A549 (cell line): Measurements from ENCODE around the gene VARS2. TPM values are rescaled to one million over a fixed set of nuclear protein-coding genes. Genes with fewer than 3 reads are reported as not detected.
"Not testable (repeated sequence)": the region's sequence is repeated elsewhere in the genome, so short reads cannot be mapped to it uniquely, and the experiment has no call there.

Experiments
- ATAC-seq, 2 experiments: fragments of 200-7000 bp in 1 of 2; fragments of >200 bp in 1 of 2; cut with Nextera tagmentation in 1 of 2; cut with Tn5 transposase in 1 of 2; 3 replicates each; pipeline versions ENCODE4 v1.8.0 to v1.9.1; 2018 to 2020; ENCODE audit warnings: mild to moderate bottlenecking in 1 of 2, moderate library complexity in 1 of 2
- CTCF ChIA-PET: fragments of 300-600 bp; sonication (Branson Sonifier 250); formaldehyde crosslinking; extraction: SDS; loops from one replicate; lab custom pipeline; 2021; ENCODE audit warnings: antibody characterized with exemption, inconsistent platforms; lab: Yijun Ruan, JAX
- POLR2A ChIA-PET: fragments of 350-600 bp; formaldehyde crosslinking; extraction: SDS; loops from one replicate; lab custom pipeline; 2021; ENCODE audit warnings: antibody characterized with exemption, inconsistent platforms; lab: Yijun Ruan, JAX
- DNase-seq, 2 experiments: peaks; one replicate each; pipeline versions ENCODE4 v3.0.0 to v3.0.0-alpha.2; 2011 to 2016; ENCODE audit warnings: low read depth in 1 of 2, low spot score in 1 of 2
- FAIRE-seq: peaks from 2 replicates; lab custom pipeline; 2011; peaks lifted over from hg19 to GRCh38; lab: Jason Lieb, UNC
- H3K27ac ChIP-seq, 2 experiments: fragments of >200 bp; sonication (Bioruptor Twin); formaldehyde crosslinking; 3 replicates each; pipeline ENCODE4 v1.5.1; 2016 to 2017
- H3K4me1 ChIP-seq: fragments of >200 bp; sonication (Bioruptor Twin); formaldehyde crosslinking; 3 replicates; pipeline ENCODE4 v1.6.1; 2016
- H3K4me2 ChIP-seq: fragments of >200 bp; sonication (Bioruptor Twin); formaldehyde crosslinking; 3 replicates; pipeline ENCODE4 v1.6.1; 2016
- H3K4me3 ChIP-seq: fragments of >200 bp; sonication (Bioruptor Twin); formaldehyde crosslinking; 3 replicates; pipeline ENCODE4 v1.5.1; 2016
- H3K9me3 ChIP-seq: fragments of >200 bp; sonication (Bioruptor Twin); formaldehyde crosslinking; 3 replicates; pipeline ENCODE4 v1.6.1; 2016
- EHMT2 ChIP-seq: fragments of 200-600 bp; sonication (generic); IDR thresholded peaks from 2 replicates; pipeline ENCODE4 v1.6.1; 2016; ENCODE audit warnings: antibody characterized with exemption, low read depth, mild to moderate bottlenecking, moderate library complexity
- FOXS1 ChIP-seq: fragments of 250-450 bp; sonication (Bioruptor Pico); IDR thresholded peaks from 2 replicates; pipeline ENCODE4 v1.5.0; 2020; ENCODE audit warnings: mild to moderate bottlenecking, moderate library complexity
- GATA3 ChIP-seq: IDR thresholded peaks from 2 replicates; pipeline ENCODE4 v1.6.1; 2012; ENCODE audit warnings: borderline replicate concordance
- JUN ChIP-seq, 2 experiments: fragments of >200 bp; sonication (Bioruptor Twin); formaldehyde crosslinking; IDR thresholded peaks; 2 replicates in 1 of 2; 3 replicates in 1 of 2; pipeline ENCODE4 v1.6.1; 2016 to 2017
- KDM5A ChIP-seq: fragments of 200-600 bp; sonication (generic); IDR thresholded peaks from 2 replicates; pipeline ENCODE4 v1.6.1; 2016; ENCODE audit warnings: antibody characterized with exemption, mild to moderate bottlenecking
- MAFK ChIP-seq: fragments of 450-650 bp; IDR thresholded peaks from 2 replicates; pipeline ENCODE4 v1.6.1; 2014; ENCODE audit not compliant: partially characterized antibody
- MAZ ChIP-seq: fragments of 150-350 bp; IDR thresholded peaks from 2 replicates; pipeline ENCODE4 v1.6.1; 2014; ENCODE audit warnings: antibody characterized with exemption, low read depth, low read length, borderline replicate concordance
- PHF8 ChIP-seq: fragments of 200-600 bp; sonication (generic); IDR thresholded peaks from 2 replicates; pipeline ENCODE4 v1.6.1; 2016; ENCODE audit warnings: low read depth, mild to moderate bottlenecking, antibody characterized with exemption, moderate library complexity, borderline replicate concordance
- POLR2A ChIP-seq: IDR thresholded peaks from 2 replicates; pipeline ENCODE4 v1.6.1; 2012; ENCODE audit warnings: mild to moderate bottlenecking, low read length
- RAD21 ChIP-seq, 2 experiments: fragments of >200 bp in 1 of 2; sonication (Bioruptor Twin) in 1 of 2; formaldehyde crosslinking in 1 of 2; IDR thresholded peaks in 1 of 2; conservative IDR thresholded peaks in 1 of 2; 2 replicates in 1 of 2; 3 replicates in 1 of 2; pipeline ENCODE4 v1.6.1; 2012 to 2018; ENCODE audit warnings: inconsistent platforms in 1 of 2
- RARB ChIP-seq: fragments of 250-450 bp; sonication (Bioruptor Pico); IDR thresholded peaks from 2 replicates; pipeline ENCODE4 v1.8.0; 2021; ENCODE audit warnings: mild to moderate bottlenecking, moderate library complexity
- RNF2 ChIP-seq: fragments of 200-600 bp; sonication (generic); IDR thresholded peaks from 2 replicates; pipeline ENCODE4 v1.6.1; 2016; ENCODE audit warnings: low read depth, mild to moderate bottlenecking, antibody characterized with exemption, moderate library complexity, borderline replicate concordance
- SREBF2 ChIP-seq: fragments of 450-650 bp; IDR thresholded peaks from 2 replicates; pipeline ENCODE4 v1.6.1; 2014; ENCODE audit warnings: mild to moderate bottlenecking, moderate library complexity
- TFCP2L1 ChIP-seq: fragments of 250-450 bp; sonication (Bioruptor Pico); IDR thresholded peaks from 2 replicates; pipeline ENCODE4 v1.5.0; 2021; ENCODE audit warnings: mild to moderate bottlenecking
- TP53 ChIP-seq: fragments of 250-450 bp; sonication (Bioruptor Pico); IDR thresholded peaks from 2 replicates; pipeline ENCODE4 v1.5.0; 2021; ENCODE audit warnings: mild to moderate bottlenecking, moderate library complexity
- ZSCAN20 ChIP-seq: fragments of 250-450 bp; sonication (Bioruptor Pico); IDR thresholded peaks from 2 replicates; pipeline ENCODE4 v1.8.0; 2022; ENCODE audit warnings: mild to moderate bottlenecking, moderate library complexity
- WGBS: methylation state at CpG from one replicate; pipeline ENCODE4 v1.1.6; 2017; ENCODE audit errors: missing lambda C conversion rate; 5-methylcytosine and 5-hydroxymethylcytosine counted together
- polyA minus RNA-seq: library from RNA; depleted of rRNA, polyadenylated mRNA; stranded (reverse); fragments of >200 nt; gene quantifications from 2 replicates; pipeline ENCODE4 v1.2.3, GENCODE V29; 2011; rRNA and poly(A)+ RNA removed
- polyA plus RNA-seq, 4 experiments: library from polyadenylated mRNA; depleted of rRNA in 3 of 4; stranded (reverse); fragments of >200 nt; fragmentation: RNase III in 1 of 4; extraction: RNeasy Plus Mini Kit Qiagen cat#74134 plus additional on column Dnase treatment in 1 of 4; gene quantifications; 2 replicates in 3 of 4; 3 replicates in 1 of 4; pipeline ENCODE4 v1.2.3, GENCODE V29; 2011 to 2017
- TF ChIP-seq, protein P1 (sequence below): fragments of >200 bp; sonication (Bioruptor Twin); formaldehyde crosslinking; IDR thresholded peaks from 3 replicates; pipeline ENCODE4 v1.6.1; 2016
- TF ChIP-seq, protein P2 (sequence below): fragments of >200 bp; sonication (Bioruptor Twin); formaldehyde crosslinking; IDR thresholded peaks from 3 replicates; pipeline ENCODE4 v1.5.1; 2016
- TF ChIP-seq, protein P3 (sequence below): fragments of 150-350 bp; IDR thresholded peaks from 2 replicates; pipeline ENCODE4 v1.6.1; 2014; ENCODE audit warnings: low read depth, mild to moderate bottlenecking, low read length
- TF ChIP-seq, protein P4 (sequence below): IDR thresholded peaks from 2 replicates; pipeline ENCODE4 v1.6.1; 2012
- TF ChIP-seq, protein P5 (sequence below): IDR thresholded peaks from 2 replicates; pipeline ENCODE4 v1.6.1; 2012; ENCODE audit warnings: low read depth, borderline replicate concordance
- TF ChIP-seq, protein P6 (sequence below): fragments of 250-450 bp; sonication (Bioruptor Pico); IDR thresholded peaks from 2 replicates; pipeline ENCODE4 v1.5.0; 2021; ENCODE audit warnings: mild to moderate bottlenecking, moderate library complexity, borderline replicate concordance

The VARS2 gene
- 15.5 and 16.1 TPM in 2 replicates for polyA plus RNA-seq (2011; rRNA removed)
- polyA plus RNA-seq (2012; cell fraction: cytosol; rRNA removed), result 9.3 and 10.9 TPM in 2 replicates
- polyA plus RNA-seq (2012; cell fraction: nucleus; rRNA removed), result 45.6 and 48.3 TPM in 2 replicates
- polyA plus RNA-seq (2017; fragmentation: RNase III; extraction: RNeasy Plus Mini Kit Qiagen cat#74134 plus additional on column Dnase treatment), result 12.4 to 15.2 TPM (median 15.0 TPM) in 3 replicates
- polyA minus RNA-seq, result 25.9 and 30.4 TPM in 2 replicates

DNA sequence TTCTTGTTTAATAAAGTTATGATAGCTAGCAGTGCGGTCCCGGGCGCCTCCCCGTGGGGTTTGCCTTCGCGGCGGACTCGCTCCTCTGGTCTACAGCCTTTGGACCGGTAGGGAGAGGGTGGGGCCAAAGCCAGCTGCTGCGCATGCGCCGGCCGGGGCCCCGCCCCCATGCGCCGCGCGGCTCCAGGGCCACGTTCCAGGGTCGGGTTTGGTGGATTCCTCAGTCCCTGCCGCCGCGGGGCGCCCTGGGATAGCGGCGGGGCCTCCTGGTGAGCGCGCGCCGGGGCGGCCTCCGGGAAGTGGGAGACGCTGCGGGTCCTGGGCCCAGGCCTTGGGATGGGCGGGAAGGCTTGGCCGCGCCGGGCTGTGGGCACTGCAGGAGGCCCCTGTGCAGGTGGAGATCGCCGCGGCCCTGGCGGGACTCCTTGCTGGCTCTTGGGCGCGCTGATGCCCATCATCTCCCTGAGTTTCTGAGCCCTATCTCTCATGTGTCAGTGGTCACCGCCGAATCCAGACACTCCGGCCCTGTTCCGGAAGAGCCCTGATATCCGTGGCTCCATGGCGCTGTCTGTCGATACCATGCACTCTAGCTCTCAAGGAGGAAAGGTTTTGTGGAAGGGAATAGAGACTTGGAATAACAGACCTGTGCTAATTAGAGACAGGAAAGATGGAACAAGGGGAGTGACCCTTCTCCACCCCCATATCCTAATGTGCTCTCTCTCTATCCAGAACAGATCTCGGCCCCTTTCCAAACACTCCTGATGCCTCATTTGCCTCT, at the start of gene VARS2:
Gene VARS2 (plus strand): TSS at position 163 of the 778 bp plus-strand sequence. CDS start 599 bp downstream, at position 762.
- FAIRE-seq (no peak), ATAC-seq (peak; percentile 87 to 93), DNase-seq (peak; percentile 86 to 88)
- H3K4me3 ChIP-seq, result peak within 1 kb of the TSS; percentile 60
- POLR2A ChIA-PET, result interaction anchor here (0.9 to 1.8 kb wide), 5 partner anchors 86 to 170 kb away, joined by 3 to 10 read pairs (median 4); partner anchors contain the start of gene IER3
- CTCF ChIA-PET, result interaction anchor here (0.5 to 8.1 kb wide), 46 partner anchors 7 to 235 kb away, joined by 3 to 143 read pairs (median 5); partner anchors contain the start of genes GTF2H4, MUCL3 and PSORS1C1
- H3K9me3 ChIP-seq, result no peaks in the 10 kb centered on the region
- peaks cover 19% of the 10 kb centered on the region for H3K4me1 ChIP-seq
- H3K4me2 ChIP-seq, result peak within 1 kb of the TSS; percentile 98
- TF ChIP-seq POLR2A (peak; percentile 68), PHF8 (peak; percentile 56; the same call in 1 of the 2 replicates), EHMT2 (no peak), RARB (no peak), RAD21 (conservative IDR thresholded peaks at IDR 0.05 in 1 of 2, IDR thresholded peaks at IDR 0.05 in 1 of 2) (peak; percentile 33 to 56), JUN (IDR thresholded peaks at IDR 0.05) (peak in 1 of 2 experiments; percentile 92; a peak in 3 of 5 replicates), ZSCAN20 (no peak)
- TF ChIP-seq, protein P1, sequence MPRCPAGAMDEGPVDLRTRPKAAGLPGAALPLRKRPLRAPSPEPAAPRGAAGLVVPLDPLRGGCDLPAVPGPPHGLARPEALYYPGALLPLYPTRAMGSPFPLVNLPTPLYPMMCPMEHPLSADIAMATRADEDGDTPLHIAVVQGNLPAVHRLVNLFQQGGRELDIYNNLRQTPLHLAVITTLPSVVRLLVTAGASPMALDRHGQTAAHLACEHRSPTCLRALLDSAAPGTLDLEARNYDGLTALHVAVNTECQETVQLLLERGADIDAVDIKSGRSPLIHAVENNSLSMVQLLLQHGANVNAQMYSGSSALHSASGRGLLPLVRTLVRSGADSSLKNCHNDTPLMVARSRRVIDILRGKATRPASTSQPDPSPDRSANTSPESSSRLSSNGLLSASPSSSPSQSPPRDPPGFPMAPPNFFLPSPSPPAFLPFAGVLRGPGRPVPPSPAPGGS, result peak; percentile 81; the same call in 2 of the 3 replicates
- TF ChIP-seq, protein P2, sequence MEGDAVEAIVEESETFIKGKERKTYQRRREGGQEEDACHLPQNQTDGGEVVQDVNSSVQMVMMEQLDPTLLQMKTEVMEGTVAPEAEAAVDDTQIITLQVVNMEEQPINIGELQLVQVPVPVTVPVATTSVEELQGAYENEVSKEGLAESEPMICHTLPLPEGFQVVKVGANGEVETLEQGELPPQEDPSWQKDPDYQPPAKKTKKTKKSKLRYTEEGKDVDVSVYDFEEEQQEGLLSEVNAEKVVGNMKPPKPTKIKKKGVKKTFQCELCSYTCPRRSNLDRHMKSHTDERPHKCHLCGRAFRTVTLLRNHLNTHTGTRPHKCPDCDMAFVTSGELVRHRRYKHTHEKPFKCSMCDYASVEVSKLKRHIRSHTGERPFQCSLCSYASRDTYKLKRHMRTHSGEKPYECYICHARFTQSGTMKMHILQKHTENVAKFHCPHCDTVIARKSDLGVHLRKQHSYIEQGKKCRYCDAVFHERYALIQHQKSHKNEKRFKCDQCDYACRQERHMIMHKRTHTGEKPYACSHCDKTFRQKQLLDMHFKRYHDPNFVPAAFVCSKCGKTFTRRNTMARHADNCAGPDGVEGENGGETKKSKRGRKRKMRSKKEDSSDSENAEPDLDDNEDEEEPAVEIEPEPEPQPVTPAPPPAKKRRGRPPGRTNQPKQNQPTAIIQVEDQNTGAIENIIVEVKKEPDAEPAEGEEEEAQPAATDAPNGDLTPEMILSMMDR, result peak; percentile 44; the same call in 2 of the 3 replicates
- TF ChIP-seq, protein P3, sequence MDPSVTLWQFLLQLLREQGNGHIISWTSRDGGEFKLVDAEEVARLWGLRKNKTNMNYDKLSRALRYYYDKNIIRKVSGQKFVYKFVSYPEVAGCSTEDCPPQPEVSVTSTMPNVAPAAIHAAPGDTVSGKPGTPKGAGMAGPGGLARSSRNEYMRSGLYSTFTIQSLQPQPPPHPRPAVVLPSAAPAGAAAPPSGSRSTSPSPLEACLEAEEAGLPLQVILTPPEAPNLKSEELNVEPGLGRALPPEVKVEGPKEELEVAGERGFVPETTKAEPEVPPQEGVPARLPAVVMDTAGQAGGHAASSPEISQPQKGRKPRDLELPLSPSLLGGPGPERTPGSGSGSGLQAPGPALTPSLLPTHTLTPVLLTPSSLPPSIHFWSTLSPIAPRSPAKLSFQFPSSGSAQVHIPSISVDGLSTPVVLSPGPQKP, result no peak
- TF ChIP-seq, protein P4, sequence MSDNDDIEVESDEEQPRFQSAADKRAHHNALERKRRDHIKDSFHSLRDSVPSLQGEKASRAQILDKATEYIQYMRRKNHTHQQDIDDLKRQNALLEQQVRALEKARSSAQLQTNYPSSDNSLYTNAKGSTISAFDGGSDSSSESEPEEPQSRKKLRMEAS, result peak; percentile 77
- TF ChIP-seq, protein P5, sequence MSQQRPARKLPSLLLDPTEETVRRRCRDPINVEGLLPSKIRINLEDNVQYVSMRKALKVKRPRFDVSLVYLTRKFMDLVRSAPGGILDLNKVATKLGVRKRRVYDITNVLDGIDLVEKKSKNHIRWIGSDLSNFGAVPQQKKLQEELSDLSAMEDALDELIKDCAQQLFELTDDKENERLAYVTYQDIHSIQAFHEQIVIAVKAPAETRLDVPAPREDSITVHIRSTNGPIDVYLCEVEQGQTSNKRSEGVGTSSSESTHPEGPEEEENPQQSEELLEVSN, result peak; percentile 72
- H3K27ac ChIP-seq, result peak within 1 kb of the TSS; percentile 97
- 4% methylated on average over 14 of the region's 52 CpGs for WGBS

DNA sequence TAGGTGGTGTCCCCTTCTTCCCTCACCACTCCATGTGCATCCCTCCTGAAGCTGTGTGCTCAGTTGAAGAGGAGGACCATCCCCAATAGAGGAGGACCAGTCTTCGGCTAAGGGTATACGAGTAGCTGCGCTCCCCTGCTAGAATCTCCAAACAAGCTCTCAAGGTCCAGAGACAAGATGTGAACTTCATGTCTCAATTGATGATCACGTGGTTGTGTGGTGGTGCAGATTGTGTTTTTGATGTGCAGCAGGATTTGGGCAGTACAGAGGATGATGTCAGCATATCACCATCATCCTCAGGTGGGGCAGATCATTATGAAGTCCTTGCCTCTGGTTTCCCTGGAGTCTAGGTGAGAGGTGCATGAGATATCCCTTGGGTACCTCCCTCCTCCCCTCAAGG, 49.7 kb upstream of the VARS2 start:
- WGBS, result 75% methylated on average over 4 of the region's 4 CpGs
- no peak overlapping the region for H3K4me2 ChIP-seq
- ATAC-seq (no peak), FAIRE-seq (no peak), DNase-seq (no peak)
- H3K9me3 ChIP-seq, result no peaks in the 10 kb centered on the region; the same call in 1 of the 3 replicates
- POLR2A ChIA-PET, result no interaction called here
- no peak overlapping the region for H3K4me3 ChIP-seq
- H3K27ac ChIP-seq, result no peak overlapping the region
- no peaks in the 10 kb centered on the region for H3K4me1 ChIP-seq
- TF ChIP-seq RAD21 (conservative IDR thresholded peaks at IDR 0.05 in 1 of 2, IDR thresholded peaks at IDR 0.05 in 1 of 2), result no peak
- TF ChIP-seq KDM5A, result no peak
- TF ChIP-seq GATA3, result no peak
- TF ChIP-seq, protein P6, sequence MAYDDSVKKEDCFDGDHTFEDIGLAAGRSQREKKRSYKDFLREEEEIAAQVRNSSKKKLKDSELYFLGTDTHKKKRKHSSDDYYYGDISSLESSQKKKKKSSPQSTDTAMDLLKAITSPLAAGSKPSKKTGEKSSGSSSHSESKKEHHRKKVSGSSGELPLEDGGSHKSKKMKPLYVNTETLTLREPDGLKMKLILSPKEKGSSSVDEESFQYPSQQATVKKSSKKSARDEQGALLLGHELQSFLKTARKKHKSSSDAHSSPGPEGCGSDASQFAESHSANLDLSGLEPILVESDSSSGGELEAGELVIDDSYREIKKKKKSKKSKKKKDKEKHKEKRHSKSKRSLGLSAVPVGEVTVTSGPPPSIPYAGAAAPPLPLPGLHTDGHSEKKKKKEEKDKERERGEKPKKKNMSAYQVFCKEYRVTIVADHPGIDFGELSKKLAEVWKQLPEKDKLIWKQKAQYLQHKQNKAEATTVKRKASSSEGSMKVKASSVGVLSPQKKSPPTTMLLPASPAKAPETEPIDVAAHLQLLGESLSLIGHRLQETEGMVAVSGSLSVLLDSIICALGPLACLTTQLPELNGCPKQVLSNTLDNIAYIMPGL (CRISPR knock-in tag), result no peak
- no peak for TF ChIP-seq TFCP2L1 (CRISPR knock-in tag)
- TF ChIP-seq SREBF2, result no peak
- no peak for TF ChIP-seq PHF8
- no peak for TF ChIP-seq TP53 (CRISPR knock-in tag)
- no peak for TF ChIP-seq MAFK
- no peak for TF ChIP-seq MAZ
- TF ChIP-seq FOXS1, result no peak
- TF ChIP-seq RNF2, result no peak
- TF ChIP-seq, all 56 proteins: peak for 0
- CTCF ChIA-PET, result interaction anchor here (0.6 to 1.6 kb wide), 4 partner anchors 8 to 141 kb away, joined by 3 to 8 read pairs (median 3); no protein-coding TSS in a partner anchor

DNA sequence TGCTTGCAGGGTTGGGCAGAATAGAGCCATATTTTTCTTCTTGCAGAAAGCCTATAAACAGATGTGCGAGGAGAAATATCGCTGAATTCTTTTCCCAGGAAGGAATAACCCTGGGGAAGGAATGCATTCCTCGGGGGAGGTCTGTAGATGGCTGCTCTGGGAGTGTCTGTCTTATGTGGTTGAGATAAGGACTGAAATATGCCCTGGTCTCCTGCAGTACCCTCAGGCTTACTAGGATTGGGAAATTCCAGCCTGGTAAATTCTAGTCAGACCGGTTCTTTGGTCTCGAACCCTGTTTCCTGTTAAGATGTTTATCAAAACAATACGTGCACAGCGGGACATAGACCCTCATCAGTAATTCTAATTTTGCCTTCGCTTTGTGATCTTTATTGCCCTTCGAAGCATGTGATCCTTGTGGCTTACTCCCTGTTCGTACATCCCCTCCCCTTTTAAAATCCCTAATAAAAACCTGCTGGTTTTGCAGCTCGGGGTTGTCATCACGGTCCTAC, 44.7 kb upstream of the VARS2 start:
- peaks cover 17% of the 10 kb centered on the region; the same call in 2 of the 3 replicates for H3K9me3 ChIP-seq
- ATAC-seq, CTCF ChIA-PET, FAIRE-seq, H3K4me2 ChIP-seq, H3K27ac ChIP-seq, H3K4me1 ChIP-seq, DNase-seq, POLR2A ChIA-PET, H3K4me3 ChIP-seq: not testable (repeated sequence)
- 63% methylated on average over 12 of the region's 12 CpGs for WGBS
